Measurements from ENCODE around the gene ETHE1.

ETHE1 gene

GRCh38 chr19:43526884-43527859, at the start of gene ETHE1:
ETHE1 (minus strand) TSS chr19:43527201; CDS start chr19:43527177, 24 bp downstream.
- no peak for DNase-seq (ENCODE audit: low read depth)
- TF ChIP-seq CTCF (IDR thresholded peaks at IDR 0.05; ENCODE audit: control insufficient read depth, extremely low read depth, insufficient read depth) = no peak
- H3K4me3 ChIP-seq (ENCODE audit: low read depth, low read length) = peak within 1 kb of the TSS; percentile 76

GRCh38 chr19:43575955-43576878, 49.2 kb upstream of the ETHE1 start:
- DNase-seq (ENCODE audit: low read depth) = no peak

GRCh38 chr19:43575156-43575950, 48.4 kb upstream of the ETHE1 start, which contains the start of the genes PINLYP and XRCC1:
PINLYP (plus strand) TSS chr19:43575801; CDS start chr19:43577192, 1,391 bp downstream.
XRCC1 (minus strand) TSS chr19:43575527; CDS start chr19:43575458, 69 bp downstream.
- DNase-seq (ENCODE audit: low read depth) = peak; percentile 88
- no peak for TF ChIP-seq CTCF (IDR thresholded peaks at IDR 0.05; ENCODE audit: control insufficient read depth, extremely low read depth, insufficient read depth)

More at GRCh38 chr19:43575955-43576878, 49.2 kb upstream of the ETHE1 start:
- no peak for TF ChIP-seq CTCF (IDR thresholded peaks at IDR 0.05; ENCODE audit: control insufficient read depth, extremely low read depth, insufficient read depth)
- H3K4me3 ChIP-seq (ENCODE audit: low read depth, low read length) = no peak overlapping the region

GRCh38 chr19:43574424-43575155, 47.6 kb upstream of the ETHE1 start:
- no peak for TF ChIP-seq CTCF (IDR thresholded peaks at IDR 0.05; ENCODE audit: control insufficient read depth, extremely low read depth, insufficient read depth)
- DNase-seq (ENCODE audit: low read depth) = no peak
- peak overlapping the region; percentile 90 for H3K4me3 ChIP-seq (ENCODE audit: low read depth, low read length)

More at GRCh38 chr19:43575156-43575950, 48.4 kb upstream of the ETHE1 start, which contains the start of the genes PINLYP and XRCC1:
- peak within 1 kb of the TSS; percentile 90 for H3K4me3 ChIP-seq (ENCODE audit: low read depth, low read length)

- DNase-seq (ENCODE audit: low read depth) = no peak
- TF ChIP-seq CTCF (IDR thresholded peaks at IDR 0.05; ENCODE audit: control insufficient read depth, extremely low read depth, insufficient read depth) = no peak
- no peak overlapping the region for H3K4me3 ChIP-seq (ENCODE audit: low read depth, low read length)
These were observed 45.2 kb upstream of the ETHE1 start for GRCh38 chr19:43572171-43572588.

Data from LNCaP clone FGC (cell line).